Measurements from ENCODE around the gene TAX1BP1.

GRCh38 chr7:27712217-27712616, 27.7 kb upstream of the TAX1BP1 start:
- TF ChIP-seq MAX (IDR thresholded peaks at IDR 0.05; ENCODE audit: low read depth, low read length), result no peak
- no peak for TF ChIP-seq CTCF (IDR thresholded peaks at IDR 0.05; ENCODE audit: low read depth, low read length)

All from NB4 (cell line).